Liver (tissue), 3 donors: ENCODE data around the gene DOCK9.

Experiments
- EGR1 ChIP-seq, 2 donors: IDR thresholded peaks; 2 replicates each; pipeline ENCODE4 v1.6.1; 2016 to 2018; ENCODE audit warnings: antibody characterized with exemption in 2 of 2, low read depth in 2 of 2
- GABPA ChIP-seq, 2 donors: IDR thresholded peaks in 1 of 2; conservative IDR thresholded peaks in 1 of 2; 2 replicates each; pipeline ENCODE4 v1.6.1; 2016; ENCODE audit warnings: antibody characterized with exemption in 2 of 2, mild to moderate bottlenecking in 1 of 2, moderate library complexity in 1 of 2
- JUND ChIP-seq, 2 donors: IDR thresholded peaks; 2 replicates each; pipeline ENCODE4 v1.6.1; 2016; ENCODE audit warnings: antibody characterized with exemption in 2 of 2
- NR2F2 ChIP-seq: IDR thresholded peaks from 2 replicates; pipeline ENCODE4 v1.6.1; 2016; ENCODE audit warnings: antibody characterized with exemption
- RAD21 ChIP-seq, 2 donors: IDR thresholded peaks; 2 replicates each; pipeline ENCODE4 v1.6.1; 2016; ENCODE audit warnings: antibody characterized with exemption in 2 of 2, mild to moderate bottlenecking in 2 of 2
- SP1 ChIP-seq: IDR thresholded peaks from 2 replicates; pipeline ENCODE4 v1.6.1; 2018; ENCODE audit warnings: antibody characterized with exemption, mild to moderate bottlenecking
- TAF1 ChIP-seq: conservative IDR thresholded peaks from 2 replicates; pipeline ENCODE4 v1.6.1; 2016; ENCODE audit warnings: antibody characterized with exemption, mild to moderate bottlenecking
- YY1 ChIP-seq: IDR thresholded peaks from 2 replicates; pipeline ENCODE4 v1.6.1; 2016; ENCODE audit warnings: antibody characterized with exemption, mild to moderate bottlenecking
- TF ChIP-seq, protein P1 (sequence below): IDR thresholded peaks from 2 replicates; pipeline ENCODE4 v1.6.1; 2016; ENCODE audit warnings: antibody characterized with exemption
- TF ChIP-seq, protein P2 (sequence below): fragments of 150-350 bp; IDR thresholded peaks from 2 replicates; pipeline ENCODE4 v1.5.1; 2017; ENCODE audit warnings: improper control_type of control experiment, low read depth, low read length; ENCODE audit not compliant: missing input control
- TF ChIP-seq, protein P3 (sequence below): IDR thresholded peaks from 2 replicates; pipeline ENCODE4 v1.6.1; 2016; ENCODE audit warnings: antibody characterized with exemption, mild to moderate bottlenecking
- TF ChIP-seq, protein P4 (sequence below): IDR thresholded peaks from 2 replicates; pipeline ENCODE4 v1.6.1; 2016; ENCODE audit warnings: antibody characterized with exemption
- donor health status: healthy.
- donor health status: healthy.

DNA sequence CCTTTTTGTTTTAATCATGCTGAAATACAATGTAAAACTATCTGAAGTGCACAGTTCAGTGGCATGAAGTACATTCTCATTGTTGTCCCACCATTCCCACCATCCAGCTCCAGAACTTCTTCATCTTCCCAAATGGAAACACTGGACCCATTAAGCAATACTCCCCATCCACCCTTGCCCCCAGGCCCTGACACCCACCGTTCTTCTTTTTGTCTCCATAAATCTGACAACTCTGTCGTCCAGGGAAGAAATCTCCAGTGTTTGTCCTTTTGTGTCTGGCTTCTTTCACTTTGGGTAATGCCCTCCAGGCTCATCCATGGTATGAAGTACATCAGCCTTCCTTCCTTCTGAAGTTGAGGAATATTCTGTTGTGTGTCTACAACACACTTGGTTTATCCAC is 222.7 kb downstream of the DOCK9 start:
- TF ChIP-seq, protein P1, sequence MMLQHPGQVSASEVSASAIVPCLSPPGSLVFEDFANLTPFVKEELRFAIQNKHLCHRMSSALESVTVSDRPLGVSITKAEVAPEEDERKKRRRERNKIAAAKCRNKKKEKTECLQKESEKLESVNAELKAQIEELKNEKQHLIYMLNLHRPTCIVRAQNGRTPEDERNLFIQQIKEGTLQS, result no peak
- TF ChIP-seq, protein P2, sequence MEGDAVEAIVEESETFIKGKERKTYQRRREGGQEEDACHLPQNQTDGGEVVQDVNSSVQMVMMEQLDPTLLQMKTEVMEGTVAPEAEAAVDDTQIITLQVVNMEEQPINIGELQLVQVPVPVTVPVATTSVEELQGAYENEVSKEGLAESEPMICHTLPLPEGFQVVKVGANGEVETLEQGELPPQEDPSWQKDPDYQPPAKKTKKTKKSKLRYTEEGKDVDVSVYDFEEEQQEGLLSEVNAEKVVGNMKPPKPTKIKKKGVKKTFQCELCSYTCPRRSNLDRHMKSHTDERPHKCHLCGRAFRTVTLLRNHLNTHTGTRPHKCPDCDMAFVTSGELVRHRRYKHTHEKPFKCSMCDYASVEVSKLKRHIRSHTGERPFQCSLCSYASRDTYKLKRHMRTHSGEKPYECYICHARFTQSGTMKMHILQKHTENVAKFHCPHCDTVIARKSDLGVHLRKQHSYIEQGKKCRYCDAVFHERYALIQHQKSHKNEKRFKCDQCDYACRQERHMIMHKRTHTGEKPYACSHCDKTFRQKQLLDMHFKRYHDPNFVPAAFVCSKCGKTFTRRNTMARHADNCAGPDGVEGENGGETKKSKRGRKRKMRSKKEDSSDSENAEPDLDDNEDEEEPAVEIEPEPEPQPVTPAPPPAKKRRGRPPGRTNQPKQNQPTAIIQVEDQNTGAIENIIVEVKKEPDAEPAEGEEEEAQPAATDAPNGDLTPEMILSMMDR, result no peak
- TF ChIP-seq YY1 (no peak), EGR1 (IDR thresholded peaks at IDR 0.05; ENCODE audit: low read depth in 2 of 2) (no peak), NR2F2 (no peak), TAF1 (no peak), RAD21 (IDR thresholded peaks at IDR 0.05) (no peak), GABPA (IDR thresholded peaks at IDR 0.05 in 1 of 2, conservative IDR thresholded peaks at IDR 0.05 in 1 of 2) (no peak), JUND (IDR thresholded peaks at IDR 0.05) (no peak), SP1 (no peak)
- TF ChIP-seq, protein P3, sequence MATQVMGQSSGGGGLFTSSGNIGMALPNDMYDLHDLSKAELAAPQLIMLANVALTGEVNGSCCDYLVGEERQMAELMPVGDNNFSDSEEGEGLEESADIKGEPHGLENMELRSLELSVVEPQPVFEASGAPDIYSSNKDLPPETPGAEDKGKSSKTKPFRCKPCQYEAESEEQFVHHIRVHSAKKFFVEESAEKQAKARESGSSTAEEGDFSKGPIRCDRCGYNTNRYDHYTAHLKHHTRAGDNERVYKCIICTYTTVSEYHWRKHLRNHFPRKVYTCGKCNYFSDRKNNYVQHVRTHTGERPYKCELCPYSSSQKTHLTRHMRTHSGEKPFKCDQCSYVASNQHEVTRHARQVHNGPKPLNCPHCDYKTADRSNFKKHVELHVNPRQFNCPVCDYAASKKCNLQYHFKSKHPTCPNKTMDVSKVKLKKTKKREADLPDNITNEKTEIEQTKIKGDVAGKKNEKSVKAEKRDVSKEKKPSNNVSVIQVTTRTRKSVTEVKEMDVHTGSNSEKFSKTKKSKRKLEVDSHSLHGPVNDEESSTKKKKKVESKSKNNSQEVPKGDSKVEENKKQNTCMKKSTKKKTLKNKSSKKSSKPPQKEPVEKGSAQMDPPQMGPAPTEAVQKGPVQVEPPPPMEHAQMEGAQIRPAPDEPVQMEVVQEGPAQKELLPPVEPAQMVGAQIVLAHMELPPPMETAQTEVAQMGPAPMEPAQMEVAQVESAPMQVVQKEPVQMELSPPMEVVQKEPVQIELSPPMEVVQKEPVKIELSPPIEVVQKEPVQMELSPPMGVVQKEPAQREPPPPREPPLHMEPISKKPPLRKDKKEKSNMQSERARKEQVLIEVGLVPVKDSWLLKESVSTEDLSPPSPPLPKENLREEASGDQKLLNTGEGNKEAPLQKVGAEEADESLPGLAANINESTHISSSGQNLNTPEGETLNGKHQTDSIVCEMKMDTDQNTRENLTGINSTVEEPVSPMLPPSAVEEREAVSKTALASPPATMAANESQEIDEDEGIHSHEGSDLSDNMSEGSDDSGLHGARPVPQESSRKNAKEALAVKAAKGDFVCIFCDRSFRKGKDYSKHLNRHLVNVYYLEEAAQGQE, result no peak
- TF ChIP-seq, protein P4, sequence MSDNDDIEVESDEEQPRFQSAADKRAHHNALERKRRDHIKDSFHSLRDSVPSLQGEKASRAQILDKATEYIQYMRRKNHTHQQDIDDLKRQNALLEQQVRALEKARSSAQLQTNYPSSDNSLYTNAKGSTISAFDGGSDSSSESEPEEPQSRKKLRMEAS, result no peak
